ENCODE measurements around the gene GNG7.
"Not testable (repeated sequence)": the region's sequence is repeated elsewhere in the genome, so short reads cannot be mapped to it uniquely, and the experiment has no call there.

The GNG7 gene

DNA sequence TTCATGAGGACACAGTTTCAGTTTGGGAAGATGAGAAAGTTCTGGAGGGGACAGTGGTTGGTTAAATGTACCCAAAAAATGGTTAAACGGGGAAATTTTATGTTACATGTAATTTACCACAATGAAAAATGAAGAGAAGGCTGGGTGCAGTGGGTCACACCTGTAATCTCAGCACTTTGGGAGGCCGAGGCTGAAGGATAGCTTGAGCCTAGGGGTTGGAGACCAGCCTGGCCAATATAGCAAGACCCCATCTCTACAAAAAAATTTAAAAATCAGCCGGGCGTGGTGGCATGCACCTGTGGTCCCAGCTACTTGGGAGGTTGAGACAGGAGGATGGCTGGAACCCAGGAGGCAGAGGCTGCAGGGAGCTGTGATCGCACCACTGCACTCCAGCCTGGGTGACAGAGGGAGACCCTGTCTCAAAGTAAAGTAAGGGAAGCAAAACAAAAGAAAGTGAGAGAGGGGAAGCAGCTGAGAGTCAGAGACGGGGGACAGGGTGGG, 17.2 kb downstream of the GNG7 start:
- DNase-seq (ENCODE audit: low read depth) = no peak
- TF ChIP-seq, protein P1, sequence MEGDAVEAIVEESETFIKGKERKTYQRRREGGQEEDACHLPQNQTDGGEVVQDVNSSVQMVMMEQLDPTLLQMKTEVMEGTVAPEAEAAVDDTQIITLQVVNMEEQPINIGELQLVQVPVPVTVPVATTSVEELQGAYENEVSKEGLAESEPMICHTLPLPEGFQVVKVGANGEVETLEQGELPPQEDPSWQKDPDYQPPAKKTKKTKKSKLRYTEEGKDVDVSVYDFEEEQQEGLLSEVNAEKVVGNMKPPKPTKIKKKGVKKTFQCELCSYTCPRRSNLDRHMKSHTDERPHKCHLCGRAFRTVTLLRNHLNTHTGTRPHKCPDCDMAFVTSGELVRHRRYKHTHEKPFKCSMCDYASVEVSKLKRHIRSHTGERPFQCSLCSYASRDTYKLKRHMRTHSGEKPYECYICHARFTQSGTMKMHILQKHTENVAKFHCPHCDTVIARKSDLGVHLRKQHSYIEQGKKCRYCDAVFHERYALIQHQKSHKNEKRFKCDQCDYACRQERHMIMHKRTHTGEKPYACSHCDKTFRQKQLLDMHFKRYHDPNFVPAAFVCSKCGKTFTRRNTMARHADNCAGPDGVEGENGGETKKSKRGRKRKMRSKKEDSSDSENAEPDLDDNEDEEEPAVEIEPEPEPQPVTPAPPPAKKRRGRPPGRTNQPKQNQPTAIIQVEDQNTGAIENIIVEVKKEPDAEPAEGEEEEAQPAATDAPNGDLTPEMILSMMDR (IDR thresholded peaks at IDR 0.05; ENCODE audit: insufficient read depth, low read depth, low read length, missing control alignments) = no peak
- H3K4me3 ChIP-seq (ENCODE audit: low read depth, low read length) = no peak overlapping the region

GRCh38 chr19:2683430-2684003, 19.0 kb downstream of the GNG7 start:
- no peak for DNase-seq (ENCODE audit: low read depth)
- TF ChIP-seq, protein P1 (IDR thresholded peaks at IDR 0.05; ENCODE audit: insufficient read depth, low read depth, low read length, missing control alignments) = no peak
- no peak overlapping the region for H3K4me3 ChIP-seq (ENCODE audit: low read depth, low read length)

DNA sequence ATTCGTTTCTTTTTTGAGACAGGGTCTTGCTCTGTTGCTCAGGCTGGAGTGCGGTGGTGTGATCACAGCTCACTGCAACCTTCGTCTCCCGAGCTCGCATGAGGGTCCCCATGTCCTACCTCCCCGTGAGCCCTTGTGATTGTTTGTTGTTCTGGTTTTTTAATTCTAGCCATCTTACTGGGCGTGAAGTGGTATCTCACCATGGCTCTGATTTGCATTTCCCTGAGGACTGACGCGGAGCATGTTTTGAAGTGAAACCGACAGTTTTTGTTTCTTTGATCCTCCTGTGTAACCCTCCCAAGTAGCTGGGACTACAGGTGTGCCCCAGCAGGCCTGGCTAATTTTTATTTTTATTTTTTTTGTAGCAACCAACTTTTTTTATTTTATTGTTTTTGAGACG, 21.7 kb downstream of the GNG7 start:
- peak; percentile 92 for DNase-seq (ENCODE audit: low read depth)
- H3K4me3 ChIP-seq (ENCODE audit: low read depth, low read length) = peak overlapping the region; percentile 16; the same call in 1 of the 2 replicates
- TF ChIP-seq, protein P1 (IDR thresholded peaks at IDR 0.05; ENCODE audit: insufficient read depth, low read depth, low read length, missing control alignments) = no peak

- TF ChIP-seq, protein P1 (IDR thresholded peaks at IDR 0.05; ENCODE audit: insufficient read depth, low read depth, low read length, missing control alignments) = no peak
- no peak for DNase-seq (ENCODE audit: low read depth)
- H3K4me3 ChIP-seq (ENCODE audit: low read depth, low read length) = no peak overlapping the region
These were observed 23.1 kb downstream of the GNG7 start for GRCh38 chr19:2679439-2679838.

DNA sequence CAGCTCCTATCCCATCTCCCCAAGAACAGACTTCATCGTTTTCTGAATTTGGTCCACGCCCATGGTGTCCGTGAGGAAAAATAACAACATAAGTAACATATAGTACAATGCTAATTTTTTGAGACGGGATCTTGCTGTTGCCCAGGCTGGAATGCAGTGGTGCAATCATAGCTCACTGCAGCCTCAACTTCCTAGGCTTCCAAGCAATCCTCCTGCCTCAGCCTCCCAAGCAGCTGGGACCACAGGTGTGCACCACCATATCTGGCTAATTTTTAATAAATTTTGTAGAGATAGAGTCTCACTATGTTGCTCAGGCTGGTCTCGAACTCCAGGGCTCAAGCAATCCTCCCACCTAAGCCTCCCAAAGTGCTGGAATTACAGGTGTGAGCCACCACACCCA, 23.5 kb downstream of the GNG7 start:
- not testable (repeated sequence) for H3K4me3 ChIP-seq (ENCODE audit: low read depth, low read length); DNase-seq (ENCODE audit: low read depth)

DNA sequence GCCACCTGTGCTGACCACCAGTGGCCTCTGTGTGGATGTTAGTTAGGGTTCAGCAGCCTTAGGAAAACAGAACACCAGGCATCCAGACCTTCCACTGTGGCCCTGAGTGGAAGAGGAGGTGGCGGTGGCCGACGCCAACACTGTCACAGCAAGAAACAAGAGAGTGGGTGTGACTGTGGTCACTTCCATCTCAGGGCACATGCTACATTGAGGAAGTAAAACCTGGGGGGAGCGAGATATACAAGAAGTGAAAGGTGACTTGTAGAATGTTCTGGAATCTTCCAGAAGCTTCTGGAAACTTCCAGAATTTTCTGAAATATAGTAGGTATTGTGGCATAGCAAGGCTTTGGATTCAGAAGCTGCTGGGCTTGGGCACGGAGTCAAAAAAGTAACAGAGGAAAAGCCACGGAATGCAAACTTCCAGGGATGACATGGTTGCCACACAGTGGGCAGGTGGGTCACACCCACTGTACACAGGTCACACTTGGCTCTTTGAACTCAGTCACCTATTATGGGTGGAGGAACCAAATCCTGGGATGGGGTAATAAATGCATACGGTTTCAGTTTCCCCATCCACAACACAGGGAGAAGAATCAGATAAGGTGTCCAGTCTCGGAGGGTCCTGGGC, 24.3 kb downstream of the GNG7 start:
- peak; percentile 79 for DNase-seq (ENCODE audit: low read depth)
- TF ChIP-seq, protein P1 (IDR thresholded peaks at IDR 0.05; ENCODE audit: insufficient read depth, low read depth, low read length, missing control alignments) = no peak
- H3K4me3 ChIP-seq (ENCODE audit: low read depth, low read length) = no peak overlapping the region

DNA sequence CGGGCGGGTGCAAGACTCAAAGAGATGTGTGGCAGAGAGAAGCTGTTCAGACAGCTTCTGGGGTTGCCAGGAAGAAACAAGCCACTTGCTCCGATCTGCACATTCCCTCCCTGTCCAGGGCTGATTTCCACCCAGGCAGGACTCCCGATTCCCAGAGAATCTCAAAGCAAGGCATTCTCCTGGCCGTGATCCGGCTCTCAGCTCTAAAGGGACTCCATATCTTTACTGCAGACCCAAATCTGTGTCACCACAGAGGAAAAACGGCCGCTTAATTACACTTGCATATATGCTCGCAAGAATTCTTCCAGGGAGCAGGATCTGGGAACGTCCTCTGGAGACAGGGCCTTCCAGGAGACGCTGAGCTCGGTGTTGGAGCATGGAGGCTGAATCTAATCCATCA, 25.7 kb downstream of the GNG7 start:
- no peak overlapping the region for H3K4me3 ChIP-seq (ENCODE audit: low read depth, low read length)
- DNase-seq (ENCODE audit: low read depth) = no peak

More for the DNA sequence above, 25.7 kb downstream of the GNG7 start:
- TF ChIP-seq, protein P1 (IDR thresholded peaks at IDR 0.05; ENCODE audit: insufficient read depth, low read depth, low read length, missing control alignments) = no peak
